ENCODE measurements around the gene CTXND2.

GRCh38 chr1:150922519-150922975 is 35.6 kb downstream of the CTXND2 start:
- TF ChIP-seq CTCF (IDR thresholded peaks at IDR 0.05; ENCODE audit: insufficient read depth, low read length) = peak; percentile 75
- TF ChIP-seq POLR2AphosphoS5 (IDR thresholded peaks at IDR 0.05; ENCODE audit: low read depth) = no peak
